GM18858 (cell line): ENCODE results near the gene SQOR.

Experiments
- ATAC-seq: cut with Tn5 transposase; IDR thresholded peaks from one replicate; pipeline ENCODE4 v1.9.1; 2021; ENCODE audit not compliant: unreplicated experiment

SQOR gene

DNA sequence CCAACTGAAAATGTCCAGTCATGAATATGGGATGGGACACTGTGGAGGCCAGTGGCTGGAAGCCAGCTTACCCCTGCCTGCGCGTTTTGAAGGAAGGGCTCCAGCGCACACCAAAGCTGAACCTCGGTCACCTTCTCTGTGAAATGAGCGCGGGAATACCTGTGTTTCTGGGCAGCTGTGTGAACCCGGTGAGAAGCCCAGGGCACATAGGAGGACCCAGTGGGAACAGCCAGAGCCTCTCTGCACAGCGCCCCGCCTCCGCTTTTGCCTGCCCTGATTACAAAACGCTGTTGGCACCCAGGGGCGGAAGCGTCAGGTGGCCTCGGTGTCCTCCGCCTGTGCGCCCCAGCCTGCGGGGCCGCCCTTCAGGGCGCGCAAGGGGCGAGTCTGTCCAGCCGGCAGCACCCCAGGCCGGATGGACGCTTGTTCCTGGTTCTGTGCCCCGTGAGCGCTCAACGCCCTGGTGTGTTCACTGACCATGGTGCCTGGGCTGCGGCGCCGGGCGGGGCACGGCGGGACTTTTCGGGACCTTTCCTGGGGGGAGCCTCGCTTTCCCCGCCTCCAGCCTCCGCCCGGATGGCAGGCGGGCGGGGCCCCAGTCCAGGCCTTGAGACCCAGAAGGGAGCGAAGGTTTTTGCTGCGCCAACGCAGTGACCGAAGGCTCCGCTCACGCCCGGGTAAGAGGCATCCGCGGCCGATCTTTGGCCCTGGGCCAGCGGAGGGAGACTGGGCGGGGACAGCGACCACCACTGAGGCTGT lies at the start of gene SQOR:
TSS of gene SQOR (plus strand) at position 598 of the 759 bp plus-strand sequence. CDS start 23,895 bp downstream, outside the sequence.
- ATAC-seq = peak; percentile 54

DNA sequence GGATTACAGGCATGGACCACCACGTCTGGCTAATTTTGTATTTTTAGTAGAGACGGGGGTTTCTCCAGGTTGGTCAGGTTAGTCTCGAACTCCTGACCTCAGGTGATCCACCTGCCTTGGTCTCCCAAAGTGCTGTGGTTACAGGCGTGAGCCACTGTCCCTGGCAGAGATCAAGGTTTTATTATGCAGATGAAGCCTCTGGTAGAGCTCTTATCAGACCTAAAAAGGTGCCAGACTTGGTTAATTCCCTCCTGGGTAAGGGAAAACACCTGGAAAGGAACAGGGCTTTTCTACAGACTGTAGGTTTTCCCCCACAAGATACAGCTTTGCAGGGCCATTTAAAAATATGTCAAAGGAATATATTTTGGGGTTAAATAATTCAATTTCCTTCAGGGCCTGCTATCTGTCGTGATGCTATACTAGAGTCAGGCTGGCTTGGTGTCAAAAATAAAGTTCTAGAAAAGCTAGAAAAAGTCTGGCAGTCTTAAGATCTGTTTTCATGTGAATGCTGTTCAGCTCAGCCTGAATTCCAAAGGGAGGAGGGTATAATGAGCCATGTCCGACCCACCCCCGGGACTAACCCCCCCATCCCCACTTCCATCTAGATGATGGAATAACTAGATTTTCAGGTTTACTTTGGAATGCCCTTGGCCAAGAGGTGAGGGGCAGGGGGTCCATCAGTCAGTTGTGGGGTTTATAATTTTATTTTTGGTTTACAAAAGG lies 49.6 kb upstream of the SQOR start:
- ATAC-seq = no peak

DNA sequence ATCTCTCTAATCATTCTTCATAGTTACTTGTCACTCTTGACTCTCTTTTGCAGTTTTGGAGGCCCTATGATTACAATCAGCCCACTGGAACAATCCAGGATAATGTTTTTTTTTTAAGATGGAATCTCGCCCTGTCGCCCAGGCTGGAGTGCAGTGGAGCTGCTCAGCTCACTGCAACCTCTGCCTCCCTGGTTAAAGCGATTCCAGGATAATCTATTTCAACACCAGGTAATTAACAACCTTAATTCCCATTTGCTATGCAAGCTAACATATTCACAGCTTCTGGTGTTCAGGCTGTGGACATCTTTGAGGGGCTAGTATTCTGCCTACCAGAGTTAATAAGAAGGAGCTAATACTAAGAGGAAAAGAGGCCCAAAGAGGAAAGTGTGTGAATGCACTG lies 48.7 kb upstream of the SQOR start:
- ATAC-seq = no peak

DNA sequence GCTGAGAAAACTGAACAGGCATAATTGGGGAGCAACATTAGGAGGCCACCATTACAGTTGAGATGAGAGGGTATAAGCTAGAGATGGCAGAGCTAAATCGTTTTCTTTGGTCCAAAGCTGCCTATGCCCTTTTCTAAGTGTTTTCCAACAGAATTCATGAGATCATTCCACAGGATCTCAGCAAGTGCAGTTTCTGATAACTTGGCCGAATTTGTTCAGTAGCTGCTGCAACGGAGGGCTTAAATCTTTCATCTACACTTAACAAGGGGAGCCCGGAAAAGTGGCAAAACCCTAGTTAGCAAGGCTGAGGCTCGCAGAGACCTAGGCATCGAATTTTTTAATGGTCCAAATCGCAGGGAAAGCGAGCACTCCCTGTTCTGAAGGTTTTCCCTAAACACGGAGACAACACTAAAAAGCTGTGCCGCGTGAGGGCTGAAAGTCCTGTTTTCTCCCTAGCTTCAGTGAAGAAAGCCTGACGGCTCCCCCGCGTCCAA lies 48.2 kb upstream of the SQOR start:
- ATAC-seq = peak; percentile 2

DNA sequence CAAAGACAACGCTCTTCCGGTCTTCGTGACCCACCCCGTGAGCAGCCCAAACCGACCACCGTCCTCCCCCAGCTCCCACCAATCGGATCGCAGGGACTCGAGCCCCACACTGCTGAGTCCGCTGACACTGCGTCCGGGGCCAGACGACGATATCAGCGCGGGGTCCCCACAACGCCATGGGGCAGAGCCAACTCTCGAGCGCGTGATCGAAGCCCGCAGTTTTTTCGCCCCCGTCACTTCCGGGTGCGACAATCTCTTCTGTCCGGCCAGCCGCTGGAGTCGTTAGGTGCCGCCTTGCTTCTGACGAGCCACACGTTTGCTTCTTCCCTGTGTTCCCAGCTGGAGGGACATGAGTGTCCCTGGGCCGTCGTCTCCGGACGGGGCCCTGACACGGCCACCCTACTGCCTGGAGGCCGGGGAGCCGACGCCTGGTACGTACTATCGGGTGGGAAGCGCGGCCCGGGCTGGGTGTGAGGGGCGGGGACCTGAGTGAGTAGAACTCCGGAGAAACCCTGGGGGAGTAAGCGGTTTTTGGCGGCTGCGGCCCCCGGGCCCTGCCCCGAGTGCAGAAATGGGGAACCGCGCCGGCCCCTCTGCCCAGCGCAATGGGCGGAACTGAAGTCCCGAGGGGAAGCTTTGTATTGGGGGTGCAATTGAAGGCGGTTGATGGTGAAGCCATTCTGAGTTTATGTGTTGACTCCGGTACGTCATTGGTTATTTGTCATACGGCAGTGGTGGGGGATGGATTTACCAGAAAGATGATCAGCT lies 47.5 kb upstream of the SQOR start, which contains the start of gene BLOC1S6:
TSS of gene BLOC1S6 (plus strand) at position 285 of the 768 bp plus-strand sequence. CDS start at position 350, 65 bp downstream.
- ATAC-seq = peak; percentile 56

DNA sequence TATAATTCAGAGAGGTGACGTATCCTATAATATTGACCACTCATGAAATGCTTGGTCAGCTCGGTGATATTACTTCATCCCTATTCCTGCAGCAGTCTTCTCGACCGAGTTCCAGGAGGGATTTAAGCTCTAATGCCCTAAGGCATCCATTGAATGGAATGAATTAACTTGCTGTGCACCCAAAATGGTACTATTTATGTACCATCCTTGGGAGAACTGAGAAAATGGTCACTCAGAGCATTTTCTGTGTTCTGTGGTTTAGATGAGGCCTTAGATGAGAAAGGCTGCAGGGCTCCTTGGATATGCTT lies 47.0 kb upstream of the SQOR start:
- no peak for ATAC-seq

DNA sequence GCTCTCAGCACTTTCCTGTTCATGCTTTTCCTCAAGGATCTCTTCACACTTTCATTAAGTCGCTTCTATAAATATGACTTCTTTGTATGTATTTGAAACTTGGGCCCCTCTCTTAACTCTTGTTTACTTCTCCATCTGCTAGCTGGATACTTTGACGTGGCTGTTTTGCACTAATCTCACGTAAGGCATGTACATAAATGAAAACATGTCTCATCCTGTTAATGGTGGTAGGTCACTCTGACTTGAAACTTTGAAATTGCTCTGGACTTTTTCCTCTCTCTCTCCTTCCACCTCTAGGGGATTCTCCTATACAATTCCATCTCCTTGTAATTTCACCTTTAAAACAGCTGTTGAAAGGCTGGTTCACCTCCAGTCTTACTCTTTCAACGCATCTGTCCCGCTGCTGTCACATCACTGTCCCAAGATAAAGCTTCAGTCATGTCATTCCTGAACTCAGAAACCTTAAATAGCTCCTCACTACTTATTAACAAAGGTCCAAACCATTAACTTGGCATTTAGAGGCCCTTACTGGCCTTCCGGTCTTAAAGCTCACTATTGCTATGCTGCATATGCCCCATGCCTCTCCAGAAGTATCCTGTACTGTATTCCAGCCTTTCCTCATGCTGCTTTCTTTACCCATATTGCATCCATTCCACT lies 46.5 kb upstream of the SQOR start:
- no peak for ATAC-seq

DNA sequence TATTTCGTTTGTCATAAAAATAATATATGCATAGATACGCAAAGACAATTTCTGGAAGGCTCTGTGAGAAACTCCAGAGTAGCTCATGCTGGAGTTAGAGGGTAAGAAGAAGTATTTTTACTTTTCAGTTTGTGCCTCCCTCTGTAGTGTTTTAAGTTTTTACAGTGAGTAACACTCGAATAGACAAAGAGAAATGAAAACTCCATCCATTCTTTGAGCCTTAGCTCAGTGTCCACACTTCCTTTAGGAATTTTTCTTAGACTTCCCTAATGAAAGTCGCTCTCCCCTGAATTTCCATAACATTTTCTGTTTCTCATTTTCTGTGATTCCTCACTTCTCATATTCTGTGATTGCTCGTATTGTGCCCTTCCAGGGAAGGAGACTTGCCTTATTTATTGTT lies 45.6 kb upstream of the SQOR start:
- ATAC-seq = no peak

DNA sequence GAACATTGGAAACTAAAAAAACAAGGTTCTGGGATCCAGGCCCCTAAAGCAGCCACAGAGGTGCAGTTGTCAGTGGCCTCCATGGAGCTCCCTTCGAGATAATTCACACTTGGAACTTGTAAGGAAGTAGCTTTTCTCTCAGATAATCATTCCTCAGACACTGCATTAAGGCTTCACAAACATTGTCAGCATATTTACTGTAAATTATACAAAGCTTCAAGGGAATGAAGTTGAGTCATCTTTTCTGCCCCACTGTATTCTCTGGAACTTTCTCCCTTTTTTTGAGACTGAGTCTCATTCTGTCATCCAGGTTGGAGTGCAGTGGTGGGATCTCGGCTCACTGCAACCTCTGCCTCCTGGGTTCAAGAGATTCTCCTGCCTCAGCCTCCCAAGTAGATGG lies 40.5 kb upstream of the SQOR start:
- no peak for ATAC-seq

DNA sequence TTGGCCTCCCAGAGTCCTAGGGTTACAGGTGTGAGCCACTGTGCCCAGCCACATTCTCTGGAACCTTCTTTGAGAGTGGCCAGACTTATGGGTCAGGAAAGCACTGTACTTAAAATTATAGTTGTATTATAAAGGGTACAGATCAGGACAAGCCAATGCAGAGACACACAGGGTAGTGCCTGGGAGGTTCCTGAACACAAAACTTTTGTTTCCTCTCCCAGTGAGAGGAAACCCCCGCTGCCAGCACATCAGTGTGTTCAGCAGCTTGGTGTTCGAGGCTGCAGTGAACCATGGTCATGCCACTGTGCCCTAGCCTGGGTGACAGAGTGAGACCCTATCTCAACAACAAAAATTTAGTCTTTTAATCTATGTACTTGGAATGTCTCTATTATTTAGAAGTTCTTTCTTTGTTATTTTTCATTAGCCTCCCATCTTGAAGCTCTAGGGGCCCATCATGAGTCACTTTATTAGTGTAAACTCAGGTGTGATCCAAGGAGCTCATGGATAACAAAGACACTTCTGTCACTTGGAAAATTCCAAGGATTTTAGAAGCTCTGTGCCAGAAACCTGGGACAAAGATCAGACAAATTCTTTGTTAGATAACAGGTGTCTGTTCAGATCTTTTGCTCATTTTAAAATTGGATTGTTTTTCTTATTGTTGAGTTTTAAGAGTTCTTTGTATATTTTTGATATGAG lies 39.8 kb upstream of the SQOR start:
- no peak for ATAC-seq

DNA sequence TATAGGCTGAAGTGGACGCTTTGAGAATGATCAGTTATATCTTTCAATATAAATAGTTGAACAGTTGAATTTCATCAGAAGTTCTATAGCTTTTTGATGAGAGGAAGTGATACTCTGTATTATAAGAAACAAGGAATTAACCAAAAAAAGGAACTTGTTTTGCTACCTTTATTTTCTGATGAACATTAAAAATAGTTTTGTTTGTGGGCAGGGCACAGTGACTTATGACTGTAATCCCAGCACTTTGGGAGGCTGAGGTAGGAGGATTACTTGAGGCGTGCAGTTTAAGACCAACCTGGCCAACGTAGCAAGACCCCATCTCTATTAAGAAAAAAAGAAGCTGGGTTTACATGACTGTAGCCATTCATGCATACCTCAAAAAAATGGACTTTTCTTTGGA lies 30.9 kb upstream of the SQOR start:
- ATAC-seq = no peak

DNA sequence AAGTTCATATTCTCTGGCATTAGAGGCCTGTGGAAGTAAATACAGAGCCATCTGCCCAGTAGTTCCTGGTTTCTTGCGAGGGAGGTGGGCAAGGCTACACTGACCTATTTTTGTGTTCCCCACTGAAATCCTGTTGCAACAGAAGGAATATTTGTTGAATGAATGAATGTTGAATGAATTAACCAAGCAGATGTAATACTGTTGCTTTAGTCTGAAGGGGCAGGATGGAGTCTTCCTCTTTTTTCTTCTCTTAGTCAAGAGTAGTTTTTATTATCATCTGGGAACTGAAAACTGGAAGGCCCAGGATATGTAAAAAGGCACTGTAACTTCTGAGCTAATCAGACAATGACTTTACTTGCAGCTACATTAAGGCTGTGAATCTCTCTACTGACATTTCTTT lies 30.5 kb upstream of the SQOR start:
- ATAC-seq = no peak

DNA sequence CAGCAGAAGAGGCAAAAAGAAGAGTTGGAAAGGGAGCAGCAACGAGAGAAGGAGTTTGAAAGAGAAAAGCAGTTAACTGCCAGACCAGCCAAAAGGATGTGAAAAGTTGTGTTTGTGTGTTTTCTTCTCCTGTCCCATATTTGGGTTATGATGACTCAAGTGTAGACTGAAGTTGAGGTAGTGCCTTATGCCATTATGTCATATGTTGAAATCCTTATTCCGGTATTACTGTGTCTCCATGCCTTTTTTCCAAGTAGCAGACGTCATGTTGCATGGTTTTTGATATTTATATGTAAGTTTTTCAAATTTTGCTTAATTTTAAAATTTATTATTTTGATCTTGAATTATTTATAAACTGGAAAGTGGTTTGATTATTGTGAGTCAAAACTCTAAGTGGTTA lies 28.4 kb upstream of the SQOR start:
- ATAC-seq = no peak

DNA sequence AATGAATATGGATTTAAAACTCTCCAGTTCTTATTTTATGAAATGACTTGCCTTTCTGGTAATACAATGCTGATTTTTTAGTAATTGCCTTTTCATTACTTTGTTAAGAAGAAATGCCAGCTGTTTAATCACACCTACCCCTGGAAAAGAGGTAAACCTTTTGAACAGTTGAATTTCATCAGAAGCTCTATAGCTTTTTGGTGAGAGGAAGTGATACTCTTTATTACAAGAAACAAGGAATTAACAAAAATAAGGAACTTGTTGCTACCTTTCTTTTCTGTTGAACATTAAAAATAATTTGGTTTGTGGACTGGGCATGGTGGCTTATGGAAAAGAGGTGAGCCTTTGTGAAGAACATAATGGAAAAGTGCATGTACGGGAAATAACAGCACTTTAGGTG lies 28.0 kb upstream of the SQOR start:
- no peak for ATAC-seq

DNA sequence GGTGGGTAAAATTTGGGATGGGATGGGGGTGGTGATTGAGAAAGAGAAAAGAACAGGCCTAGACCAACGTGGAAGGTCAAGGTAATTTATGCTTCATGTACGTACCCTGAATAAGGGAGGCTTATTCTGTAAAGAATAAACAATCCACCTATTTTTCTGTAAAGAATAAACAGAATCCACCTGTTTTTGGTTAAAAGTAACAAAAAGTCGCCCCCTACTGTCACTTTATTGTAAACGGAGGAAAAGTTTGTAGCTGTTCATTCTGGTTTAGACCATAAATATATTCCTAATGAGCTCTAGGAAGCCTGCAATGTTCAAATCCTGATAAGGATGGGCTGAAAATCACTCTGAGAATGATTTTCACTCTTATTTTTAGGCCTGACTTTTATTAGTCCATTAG lies 23.5 kb upstream of the SQOR start:
- ATAC-seq = no peak

DNA sequence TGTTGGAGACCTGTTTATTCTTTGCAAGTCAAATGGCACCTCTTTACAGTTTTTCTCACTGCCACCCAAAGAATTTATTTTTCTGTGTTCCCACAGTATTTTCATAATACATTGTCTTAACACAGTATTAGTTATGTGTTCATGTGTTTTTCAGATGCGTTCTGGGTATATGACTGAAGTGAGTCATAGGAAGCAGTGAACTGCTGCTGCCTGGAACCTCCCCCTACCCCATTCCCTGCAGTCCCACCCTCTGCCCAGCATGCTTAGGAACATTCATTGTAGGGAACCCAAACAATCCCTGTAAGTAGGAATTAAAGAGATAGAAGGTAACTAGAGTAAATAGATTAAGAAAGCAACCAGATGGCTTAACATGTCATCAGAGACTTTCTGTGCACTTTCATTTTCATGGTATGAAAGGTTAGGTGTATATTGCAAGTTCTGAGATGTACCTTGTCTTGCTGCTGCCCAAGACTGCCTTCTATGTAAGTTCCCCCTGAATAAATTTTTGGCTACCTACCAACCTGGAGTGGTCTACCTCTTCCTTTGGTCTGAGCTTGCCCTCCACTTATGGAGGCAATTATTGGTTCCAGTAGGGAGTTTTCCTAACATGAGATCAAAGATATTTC lies 21.9 kb upstream of the SQOR start:
- no peak for ATAC-seq

DNA sequence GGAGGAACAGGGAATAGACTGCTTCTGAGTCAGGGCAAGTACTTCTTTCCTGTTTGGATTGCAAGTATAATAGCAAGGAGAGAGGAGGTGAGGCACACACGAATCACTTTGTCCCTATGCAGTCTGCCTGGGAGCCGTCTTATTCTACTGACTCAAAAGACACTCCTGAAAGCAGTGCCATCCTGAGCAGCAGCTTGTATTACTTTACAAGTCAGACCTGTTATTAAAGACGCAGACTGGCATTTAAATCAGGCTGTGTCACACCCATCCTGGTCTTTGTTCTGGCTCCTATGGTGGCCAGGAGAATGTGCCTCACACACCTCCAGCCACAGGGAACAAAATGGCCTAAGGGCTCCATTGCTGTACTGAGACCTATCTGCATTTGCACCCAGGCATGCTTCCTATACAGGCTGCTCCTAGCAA lies 17.9 kb upstream of the SQOR start:
- no peak for ATAC-seq

DNA sequence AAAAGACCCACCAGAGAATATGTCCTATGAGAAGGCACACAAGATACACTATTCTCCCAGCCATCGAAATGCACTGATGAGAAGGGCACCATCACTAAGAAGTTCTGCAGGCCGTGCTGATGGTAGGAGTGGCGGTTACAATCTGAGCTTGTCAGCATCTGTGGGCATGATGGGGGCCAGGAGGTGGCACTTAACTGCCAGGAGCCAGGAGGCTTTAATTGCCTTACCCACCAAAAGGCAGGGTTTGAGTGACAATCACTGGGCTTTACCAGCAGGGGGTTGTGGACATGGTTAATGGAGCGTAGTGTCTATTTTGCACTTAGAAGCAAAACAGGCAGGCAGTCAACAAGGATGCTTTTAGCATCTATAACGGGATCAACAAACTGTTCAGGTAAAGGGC lies 16.0 kb upstream of the SQOR start:
- ATAC-seq = no peak

DNA sequence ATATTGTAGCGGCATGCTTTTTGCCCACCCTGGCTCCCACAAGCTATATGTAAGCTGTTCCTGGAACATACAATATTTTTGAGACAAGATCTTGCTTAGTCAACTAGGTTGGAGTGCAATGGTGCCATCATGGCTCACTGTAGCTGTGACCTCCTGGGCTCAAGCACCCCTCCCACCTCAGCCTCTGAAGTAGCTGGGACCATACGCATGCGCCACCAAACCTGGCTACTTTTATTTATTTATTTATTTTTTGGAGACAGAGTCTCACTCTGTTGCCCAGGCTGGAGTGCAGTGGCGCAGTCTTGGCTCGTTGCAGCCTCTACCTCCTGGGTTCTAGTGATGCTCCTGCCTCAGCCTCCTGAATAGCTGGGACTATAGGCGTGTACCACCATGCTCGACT lies 6.7 kb upstream of the SQOR start:
- no peak for ATAC-seq
